Measurements from ENCODE around the gene TSC22D1. TPM values are rescaled to one million over a fixed set of nuclear protein-coding genes. Genes with fewer than 3 reads are reported as not detected.
A peak's percentile ranks its signal among the peaks of the same experiment; 100 is the strongest.
"Not testable (repeated sequence)": the region's sequence is repeated elsewhere in the genome, so short reads cannot be mapped to it uniquely, and the experiment has no call there.

Gene TSC22D1
- total RNA-seq, 4 donors from 2014 or later = 223 to 389 (median 262) TPM

GRCh38 chr13:44573790-44574465 is 2.2 kb downstream of the TSC22D1 start:
- peaks cover 0 to 57% (median 8%) of the 10 kb centered on the region in 3 donors for H3K4me1 ChIP-seq
- H3K27me3 ChIP-seq = no peaks in the 10 kb centered on the region
- H3K9me3 ChIP-seq = no peaks in the 10 kb centered on the region
- WGBS, 2 donors (ENCODE audit: low coverage in 1 of 2) = 40 to 59% methylated on average over 1 to 2 of the region's 4 CpGs
- peak overlapping the region; percentile 83 to 85 for H3K4me3 ChIP-seq
- peak overlapping the region in 1 of 4 donors; percentile 98 for H3K27ac ChIP-seq
- H3K36me3 ChIP-seq = peaks cover 0 to 12% of the 10 kb centered on the region in 2 donors
- TF ChIP-seq CTCF (IDR thresholded peaks at IDR 0.05) = peak in 3 of 4 experiments; percentile 11 to 57 (median 27)
- TF ChIP-seq POLR2AphosphoS5 (IDR thresholded peaks at IDR 0.05) = no peak
- TF ChIP-seq EP300 (IDR thresholded peaks at IDR 0.05) = no peak
- TF ChIP-seq POLR2A (IDR thresholded peaks at IDR 0.05) = no peak
- ATAC-seq = no peak

GRCh38 chr13:44573071-44573470 is 3.1 kb downstream of the TSC22D1 start:
- H3K27me3 ChIP-seq = no peaks in the 10 kb centered on the region
- WGBS, 2 donors (ENCODE audit: low coverage in 1 of 2) = 86 to 93% methylated on average over 5 to 7 of the region's 7 CpGs
- no peak for ATAC-seq
- no peaks in the 10 kb centered on the region for H3K9me3 ChIP-seq
- no peak for TF ChIP-seq POLR2AphosphoS5 (IDR thresholded peaks at IDR 0.05)
- no peak for TF ChIP-seq CTCF (IDR thresholded peaks at IDR 0.05)
- no peak for TF ChIP-seq POLR2A (IDR thresholded peaks at IDR 0.05)
- TF ChIP-seq EP300 (IDR thresholded peaks at IDR 0.05) = no peak
- no peak overlapping the region for H3K27ac ChIP-seq
- H3K4me3 ChIP-seq = peak overlapping the region; percentile 27 to 83
- peaks cover 0 to 12% of the 10 kb centered on the region in 2 donors for H3K36me3 ChIP-seq
- H3K4me1 ChIP-seq = peaks cover 0 to 54% (median 8%) of the 10 kb centered on the region in 3 donors

DNA sequence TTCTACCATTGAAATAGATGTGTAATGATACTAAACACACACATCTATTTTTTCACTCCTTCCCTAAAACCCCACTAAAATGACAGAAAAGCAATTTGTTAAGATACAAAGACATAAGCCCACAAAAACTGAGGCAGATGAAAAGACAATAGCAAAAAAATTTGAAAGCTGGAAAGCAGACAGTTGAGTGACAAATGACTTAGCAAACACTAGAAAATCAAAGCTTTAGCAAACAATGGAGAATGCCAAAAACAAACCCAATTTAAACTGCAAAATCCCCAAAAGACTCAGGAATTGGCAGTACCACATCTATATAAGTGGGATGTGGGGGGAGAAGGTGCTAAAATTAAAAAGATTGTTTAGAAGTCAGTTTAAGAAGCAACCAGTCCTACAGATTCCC is 9.5 kb downstream of the TSC22D1 start:
- Histone ChIP-seq H3K4me3 (no peak overlapping the region), H3K9me3 (no peaks in the 10 kb centered on the region), H3K36me3 (no peaks in the 10 kb centered on the region), H3K27ac (no peak overlapping the region), H3K4me1 (peaks cover 0 to 64% (median 0%) of the 10 kb centered on the region in 3 donors), H3K27me3 (no peaks in the 10 kb centered on the region)
- no peak for TF ChIP-seq POLR2A (IDR thresholded peaks at IDR 0.05)
- no peak for TF ChIP-seq POLR2AphosphoS5 (IDR thresholded peaks at IDR 0.05)
- TF ChIP-seq CTCF (IDR thresholded peaks at IDR 0.05) = no peak
- TF ChIP-seq EP300 (IDR thresholded peaks at IDR 0.05) = no peak
- ATAC-seq = no peak

DNA sequence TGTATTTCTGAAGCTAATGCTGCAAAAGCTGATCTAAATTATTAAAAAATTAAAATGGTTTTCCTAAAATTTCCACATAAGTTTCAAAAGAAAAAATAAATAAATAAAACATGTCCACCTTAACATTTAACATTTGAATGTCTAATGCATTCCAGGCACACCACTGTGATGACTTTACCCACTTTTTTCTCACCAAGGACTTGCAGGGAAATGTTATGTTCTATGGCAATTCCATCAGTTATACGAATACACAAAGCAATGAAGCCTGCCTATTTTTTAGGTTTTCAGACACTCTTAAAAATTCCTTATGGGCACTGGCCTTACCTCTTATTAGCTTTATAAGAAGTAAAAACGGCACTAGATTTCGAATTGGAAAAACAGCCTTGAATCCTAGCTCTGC is 10.2 kb downstream of the TSC22D1 start:
- no peak for TF ChIP-seq POLR2AphosphoS5 (IDR thresholded peaks at IDR 0.05)
- TF ChIP-seq POLR2A (IDR thresholded peaks at IDR 0.05) = no peak
- TF ChIP-seq EP300 (IDR thresholded peaks at IDR 0.05) = no peak
- Histone ChIP-seq H3K4me1 (peaks cover 0 to 70% (median 0%) of the 10 kb centered on the region in 3 donors), H3K27me3 (no peaks in the 10 kb centered on the region), H3K36me3 (no peaks in the 10 kb centered on the region), H3K4me3 (no peak overlapping the region), H3K9me3 (no peaks in the 10 kb centered on the region), H3K27ac (no peak overlapping the region)
- no peak for ATAC-seq
- WGBS, 2 donors (ENCODE audit: low coverage in 1 of 2) = 87 to 95% methylated on average over 3 of the region's 3 CpGs

GRCh38 chr13:44564936-44565335 is 11.2 kb downstream of the TSC22D1 start:
- H3K4me1 ChIP-seq = peaks cover 0 to 71% (median 0%) of the 10 kb centered on the region in 3 donors
- no peaks in the 10 kb centered on the region for H3K27me3 ChIP-seq
- no peaks in the 10 kb centered on the region for H3K9me3 ChIP-seq
- no peak overlapping the region for H3K27ac ChIP-seq
- H3K36me3 ChIP-seq = no peaks in the 10 kb centered on the region
- TF ChIP-seq EP300 (IDR thresholded peaks at IDR 0.05) = no peak
- TF ChIP-seq POLR2AphosphoS5 (IDR thresholded peaks at IDR 0.05) = no peak
- no peak for TF ChIP-seq POLR2A (IDR thresholded peaks at IDR 0.05)
- TF ChIP-seq CTCF (IDR thresholded peaks at IDR 0.05) = no peak
- H3K4me3 ChIP-seq = no peak overlapping the region
- 76 to 95% methylated on average over 2 of the region's 2 CpGs for WGBS, 2 donors (ENCODE audit: low coverage in 1 of 2)
- no peak for ATAC-seq

DNA sequence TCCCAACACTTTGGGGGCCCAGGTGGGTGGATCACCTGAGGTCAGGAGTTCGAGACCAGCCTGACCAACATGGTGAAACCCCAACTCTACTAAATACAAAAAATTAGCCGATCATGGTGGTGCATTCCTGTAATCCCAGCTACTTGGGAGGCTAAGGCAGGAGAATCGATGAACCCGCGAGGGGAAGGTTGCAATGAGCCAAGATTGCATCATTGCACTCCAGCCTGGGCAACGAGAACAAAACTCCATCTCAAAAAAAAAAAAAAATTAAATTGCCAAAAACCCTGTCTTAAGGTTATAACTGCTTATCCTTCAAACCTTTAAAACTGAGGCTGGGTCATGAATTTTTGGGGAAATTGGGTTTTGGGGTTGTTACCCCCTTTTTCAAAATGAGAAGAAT is 13.3 kb downstream of the TSC22D1 start:
- not testable (repeated sequence) for H3K9me3 ChIP-seq, H3K27me3 ChIP-seq, H3K27ac ChIP-seq, H3K4me3 ChIP-seq, ATAC-seq, H3K36me3 ChIP-seq
- H3K4me1 ChIP-seq = peaks cover 0 to 58% (median 0%) of the 10 kb centered on the region in 3 donors
- WGBS, 2 donors (ENCODE audit: low coverage in 1 of 2) = 96% methylated on average over 6 of the region's 6 CpGs; no CpG with 5 or more reads in 1 of the 2 donors
